Omental fat pad (tissue), 4 donors: ENCODE data around the gene RBM8A. TPM values are rescaled to one million over a fixed set of nuclear protein-coding genes. Genes with fewer than 3 reads are reported as not detected.

Source experiments
- ATAC-seq: fragments of 150-250 bp; one replicate; pipeline ENCODE4 v1.9.1; 2016; ENCODE audit warnings: mild to moderate bottlenecking, moderate library complexity; ENCODE audit not compliant: low FRiP score
- DNase-seq: peaks from one replicate; pipeline ENCODE4 v3.0.0-alpha.2; 2019; ENCODE audit warnings: low spot score
- CTCF ChIP-seq, 3 donors: fragments of 450-650 bp; IDR thresholded peaks; one replicate each; pipeline ENCODE4 v1.5.1; 2016 to 2017; ENCODE audit warnings: antibody characterized with exemption in 3 of 3, mild to moderate bottlenecking in 3 of 3, moderate library complexity in 2 of 3
- total RNA-seq, 4 donors: library from RNA; depleted of rRNA; stranded (reverse); fragments of >200 nt; gene quantifications; one replicate each; pipeline ENCODE4 v1.1.0, GENCODE V29; 2016

Gene RBM8A
- total RNA-seq, 4 donors from 2014 or later, result 114 to 189 (median 116) TPM

DNA sequence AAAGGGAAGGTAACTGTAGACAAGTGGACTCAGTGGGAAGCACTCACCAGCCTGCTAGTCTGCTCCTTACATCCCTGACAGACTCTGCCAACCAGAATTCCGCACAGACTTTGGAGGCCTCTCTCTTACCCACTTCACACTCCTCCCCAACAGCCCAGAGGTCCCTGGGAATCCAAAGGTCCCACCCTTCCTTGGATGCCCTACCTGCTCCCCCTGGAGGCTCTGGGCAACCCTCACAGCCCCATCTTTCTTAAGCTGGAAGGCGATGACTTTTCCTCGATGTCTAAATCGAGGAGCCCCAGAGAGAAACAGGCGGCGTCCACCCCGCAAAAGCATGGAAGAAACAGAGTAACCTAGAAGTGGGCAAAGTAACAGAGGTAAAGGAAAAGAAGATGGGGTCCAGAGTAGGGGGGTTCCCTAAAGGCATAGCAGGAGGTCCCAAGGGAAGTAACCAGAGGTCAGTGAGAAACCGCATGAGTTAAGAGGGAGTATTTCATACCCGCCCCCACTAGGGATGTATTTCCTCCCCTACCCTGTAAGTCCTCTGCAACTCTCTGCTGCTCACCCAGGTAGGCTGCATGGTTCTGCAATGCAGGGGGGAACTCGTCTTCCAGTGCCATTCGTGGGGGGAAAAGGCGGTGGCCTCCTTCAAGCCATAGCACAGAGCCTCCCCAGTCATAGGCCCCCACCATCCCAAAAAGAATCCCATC, 25.8 kb downstream of the RBM8A start:
- DNase-seq (no peak), ATAC-seq (no peak)
- TF ChIP-seq CTCF (IDR thresholded peaks at IDR 0.05), result no peak

DNA sequence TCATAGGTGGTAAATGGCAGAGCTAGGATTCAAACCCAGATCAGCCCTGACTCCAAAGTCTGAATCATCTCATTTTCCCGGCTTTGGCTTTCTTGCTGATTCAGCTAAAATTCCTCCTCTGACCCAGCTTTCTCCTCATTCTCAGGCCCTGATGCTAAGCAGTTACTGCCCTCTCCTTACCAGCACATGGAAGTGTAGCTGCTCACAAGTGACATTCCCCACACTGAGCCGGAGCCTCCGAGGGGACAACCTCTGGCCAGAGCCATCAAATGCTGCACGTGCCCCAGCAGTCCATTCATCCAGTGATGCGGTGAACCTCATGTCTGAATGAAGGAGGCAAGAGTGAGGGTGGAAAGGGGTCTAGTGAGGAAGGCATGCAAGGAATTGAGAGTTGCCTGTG, 28.5 kb downstream of the RBM8A start:
- no peak for ATAC-seq
- DNase-seq, result no peak
- TF ChIP-seq CTCF (IDR thresholded peaks at IDR 0.05), result no peak

GRCh38 chr1:145897969-145898368, 29.3 kb downstream of the RBM8A start:
- ATAC-seq, result no peak
- no peak for TF ChIP-seq CTCF (IDR thresholded peaks at IDR 0.05)
- DNase-seq, result no peak

- no peak for DNase-seq
- ATAC-seq, result no peak
- TF ChIP-seq CTCF (IDR thresholded peaks at IDR 0.05), result no peak
Measured at GRCh38 chr1:145895471-145895870, 31.8 kb downstream of the RBM8A start.

DNA sequence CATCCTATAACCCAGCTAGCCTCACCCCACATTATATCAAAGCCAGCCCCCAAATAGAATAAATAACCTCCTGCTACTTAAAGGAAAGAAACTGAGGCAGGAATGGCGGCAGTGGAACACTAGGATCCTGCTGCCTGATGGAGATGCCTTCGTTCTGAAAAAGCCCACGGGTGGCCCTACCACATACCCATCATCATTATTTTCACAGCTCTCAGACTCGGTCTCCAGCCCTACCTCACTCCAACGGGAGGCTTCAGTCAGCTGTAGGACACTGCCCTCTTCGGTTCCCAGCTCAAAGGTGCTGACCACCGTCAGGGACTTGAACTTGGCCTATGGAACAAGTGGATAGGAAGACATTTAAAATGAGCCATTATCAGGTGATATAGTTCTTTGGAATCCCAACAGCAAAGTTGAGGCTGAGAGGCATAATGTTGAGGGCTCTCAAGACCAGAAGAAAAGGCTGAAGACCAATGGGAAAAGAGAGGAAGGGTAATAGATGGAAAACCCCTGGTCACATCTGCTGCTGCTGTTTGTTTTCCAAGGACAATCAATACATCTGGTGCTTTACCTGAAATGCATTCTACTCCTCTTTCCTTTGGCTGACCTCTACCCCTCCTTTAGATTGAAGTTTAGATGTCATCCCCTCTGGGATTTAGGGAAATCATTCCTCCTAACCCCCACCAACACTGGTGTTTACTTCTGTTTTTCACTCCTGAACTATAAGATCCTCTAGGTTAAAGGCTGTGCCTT, 33.8 kb downstream of the RBM8A start:
- DNase-seq (no peak), ATAC-seq (no peak)
- TF ChIP-seq CTCF (IDR thresholded peaks at IDR 0.05), result no peak

- ATAC-seq, result no peak
- no peak for DNase-seq
- TF ChIP-seq CTCF (IDR thresholded peaks at IDR 0.05), result no peak
Measured at GRCh38 chr1:145892486-145893087, 34.7 kb downstream of the RBM8A start.
